PC-3 (cell line): ENCODE measurements around the gene ABCA12. TPM values are rescaled to one million over a fixed set of nuclear protein-coding genes. Genes with fewer than 3 reads are reported as not detected.

ENCODE experiments used
- ATAC-seq: fragments of 200-7000 bp; cut with Tn5 transposase; 2 replicates; pipeline ENCODE4 v1.9.1; 2020; ENCODE audit warnings: mild to moderate bottlenecking, moderate library complexity
- BruUV-seq: library from RNA; stranded (reverse); fragments of 400-500 nt; replicated peaks from 2 replicates; lab custom pipeline; 2021; lab: Mats Ljungman, UMichigan
- CTCF ChIA-PET: fragments of 300-600 bp; sonication (Branson Sonifier 250); formaldehyde crosslinking; loops from one replicate; lab custom pipeline; 2022; ENCODE audit warnings: antibody characterized with exemption; lab: Charles Lee
- POLR2A ChIA-PET: fragments of 300-600 bp; sonication (Branson Sonifier 250); formaldehyde crosslinking; loops from one replicate; lab custom pipeline; 2022; ENCODE audit warnings: antibody characterized with exemption; ENCODE audit not compliant: unreplicated experiment; lab: Charles Lee
- DNase-seq: peaks from one replicate; pipeline ENCODE4 v3.0.0-alpha.2; 2015
- H2AFZ ChIP-seq: fragments of 300-600 bp; sonication (generic); 2 replicates; pipeline ENCODE4 v1.6.0; 2016; ENCODE audit warnings: antibody characterized with exemption, low read length
- H3F3A ChIP-seq: fragments of 300-600 bp; sonication (generic); one replicate; pipeline ENCODE4 v1.6.0; 2017; ENCODE audit warnings: antibody characterized with exemption, low read length, control low read depth, mild to moderate bottlenecking; ENCODE audit not compliant: unreplicated experiment
- H3K27ac ChIP-seq: fragments of 300-600 bp; sonication (generic); 2 replicates; pipeline ENCODE4 v1.5.1; 2016; ENCODE audit warnings: mild to moderate bottlenecking, low read length
- H3K27me3 ChIP-seq: fragments of 300-600 bp; sonication (generic); 2 replicates; pipeline ENCODE4 v1.6.1; 2016; ENCODE audit warnings: low read length, mixed read lengths
- H3K36me3 ChIP-seq: fragments of 300-600 bp; sonication (generic); 2 replicates; pipeline ENCODE4 v1.6.1; 2016; ENCODE audit warnings: low read depth, mixed run types, low read length, mixed read lengths
- H3K4me1 ChIP-seq: fragments of 300-600 bp; sonication (generic); 2 replicates; pipeline ENCODE4 v1.5.1; 2016; ENCODE audit warnings: low read length; ENCODE audit not compliant: insufficient read depth
- H3K4me2 ChIP-seq: fragments of 300-600 bp; sonication (generic); 2 replicates; pipeline ENCODE4 v1.6.0; 2016; ENCODE audit warnings: low read length
- H3K4me3 ChIP-seq: fragments of 300-600 bp; sonication (generic); 2 replicates; pipeline ENCODE4 v1.5.1; 2016; ENCODE audit warnings: mild to moderate bottlenecking, low read length, mixed read lengths
- H3K79me2 ChIP-seq: fragments of 300-600 bp; sonication (generic); 2 replicates; pipeline ENCODE4 v1.6.1; 2017; ENCODE audit warnings: low read length, mixed read lengths
- H3K9ac ChIP-seq: fragments of 300-600 bp; sonication (generic); 2 replicates; pipeline ENCODE4 v1.6.0; 2016; ENCODE audit warnings: mild to moderate bottlenecking, low read length
- H3K9me2 ChIP-seq: fragments of 300-600 bp; sonication (generic); replicated peaks from 2 replicates; pipeline ENCODE4 v1.6.1; 2016; ENCODE audit warnings: mixed run types, low read length, mixed read lengths
- H3K9me3 ChIP-seq: fragments of 300-600 bp; sonication (generic); 2 replicates; pipeline ENCODE4 v1.6.1; 2016; ENCODE audit warnings: low read length, mixed read lengths
- H4K20me1 ChIP-seq: fragments of 300-600 bp; sonication (generic); 2 replicates; pipeline ENCODE4 v1.6.1; 2016; ENCODE audit warnings: low read length, mixed read lengths
- CTCF ChIP-seq: fragments of 300-600 bp; sonication (generic); conservative IDR thresholded peaks from 2 replicates; pipeline ENCODE4 v1.5.1; 2017; ENCODE audit warnings: antibody characterized with exemption, low read depth, mild to moderate bottlenecking, low read length
- EZH2 ChIP-seq: fragments of 300-600 bp; sonication (generic); IDR thresholded peaks from one replicate; pipeline ENCODE4 v1.6.1; 2017; ENCODE audit warnings: antibody characterized with exemption, mild to moderate bottlenecking, low read length; ENCODE audit not compliant: unreplicated experiment
- EZH2phosphoT487 ChIP-seq: fragments of 300-600 bp; sonication (generic); IDR thresholded peaks from 2 replicates; pipeline ENCODE4 v1.6.1; 2018; ENCODE audit warnings: mild to moderate bottlenecking, antibody characterized with exemption, low read length, borderline replicate concordance
- intact Hi-C: fragments of 100-400 bp; cut with micrococcal nuclease; formaldehyde crosslinking; loops from 2 replicates; pipeline ENCODE4 v1.9.0; 2023
- total RNA-seq: library from RNA; depleted of rRNA; stranded (reverse); fragments of >200 nt; gene quantifications from 2 replicates; pipeline ENCODE4 v1.2.3, GENCODE V29; 2014

Gene ABCA12
- total RNA-seq, 1 experiment from 2014 or later: not detected

DNA sequence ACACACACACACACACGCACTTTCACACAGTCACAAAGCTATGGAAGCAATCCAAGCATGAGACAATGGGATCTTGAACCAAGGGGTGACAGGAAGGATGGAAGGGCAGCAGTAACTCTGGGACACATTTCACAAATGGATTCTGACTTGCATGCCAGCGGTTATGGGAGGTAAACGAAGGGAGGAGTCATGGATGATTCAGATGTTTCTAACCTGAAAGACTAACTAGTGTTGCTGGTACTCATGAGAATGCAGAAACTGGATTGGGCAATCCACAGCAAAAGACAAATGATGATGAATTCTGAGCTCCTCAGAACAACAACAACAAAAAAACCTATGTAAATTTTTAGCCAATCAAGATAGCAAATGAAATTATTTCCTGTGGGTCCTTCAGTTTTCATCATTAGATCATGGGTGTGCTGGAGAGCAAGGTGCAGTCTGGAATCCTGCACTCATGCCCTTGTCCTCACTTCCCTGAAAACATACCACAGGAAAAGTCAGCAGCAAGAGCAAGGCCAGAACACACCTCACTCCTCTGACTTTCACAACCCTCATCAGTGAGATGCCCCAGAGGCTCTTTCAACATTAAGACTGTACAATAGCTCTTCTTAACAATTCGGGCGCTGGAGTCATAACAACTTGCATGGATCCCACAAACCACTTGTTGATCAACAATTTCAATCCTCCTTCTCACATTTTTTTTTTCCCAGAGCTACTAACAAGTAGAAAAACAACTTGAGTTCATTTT lies 32.6 kb downstream of the ABCA12 start:
- ATAC-seq (peak; percentile 42), DNase-seq (peak; percentile 79)
- no peaks in the 10 kb centered on the region for H3K79me2 ChIP-seq
- no peaks in the 10 kb centered on the region for H3K9me3 ChIP-seq
- H4K20me1 ChIP-seq: no peaks in the 10 kb centered on the region
- intact Hi-C loops: loop anchor here (10.0 kb wide), 1 partner anchor 159 kb away; no protein-coding TSS in a partner anchor
- ChIA-PET POLR2A (no interaction called here), CTCF (no interaction called here)
- no peak overlapping the region for H3K4me3 ChIP-seq
- BruUV-seq: no TSS peak
- H3K4me1 ChIP-seq: no peaks in the 10 kb centered on the region
- H3K4me2 ChIP-seq: no peak overlapping the region
- no peaks in the 10 kb centered on the region for H3F3A ChIP-seq
- no peaks in the 10 kb centered on the region for H3K27me3 ChIP-seq
- H3K9me2 ChIP-seq: no peaks in the 10 kb centered on the region
- H3K9ac ChIP-seq: no peak overlapping the region
- no peak overlapping the region for H2AFZ ChIP-seq
- TF ChIP-seq EZH2phosphoT487 (no peak), CTCF (no peak), EZH2 (no peak)
- no peaks in the 10 kb centered on the region for H3K36me3 ChIP-seq
- peak overlapping the region; percentile 19; the same call in 1 of the 2 replicates for H3K27ac ChIP-seq

GRCh38 chr2:215104226-215104625 lies 34.2 kb downstream of the ABCA12 start:
- DNase-seq: peak; percentile 69

More at GRCh38 chr2:215104226-215104625, 34.2 kb downstream of the ABCA12 start:
- no peaks in the 10 kb centered on the region for H3K79me2 ChIP-seq
- no peak overlapping the region for H3K4me2 ChIP-seq
- intact Hi-C loops: loop anchor here (10.0 kb wide), 1 partner anchor 161 kb away; no protein-coding TSS in a partner anchor
- TF ChIP-seq EZH2 (no peak), EZH2phosphoT487 (no peak), CTCF (no peak)
- H2AFZ ChIP-seq: no peak overlapping the region
- no peak overlapping the region for H3K4me3 ChIP-seq
- H3K27me3 ChIP-seq: no peaks in the 10 kb centered on the region
- no TSS peak for BruUV-seq
- H3K9ac ChIP-seq: no peak overlapping the region
- POLR2A ChIA-PET: no interaction called here
- H4K20me1 ChIP-seq: no peaks in the 10 kb centered on the region
- H3K9me3 ChIP-seq: no peaks in the 10 kb centered on the region
- H3K27ac ChIP-seq: no peak overlapping the region
- no peaks in the 10 kb centered on the region for H3K36me3 ChIP-seq
- ATAC-seq: peak; percentile 67
- H3F3A ChIP-seq: no peaks in the 10 kb centered on the region
- no peaks in the 10 kb centered on the region for H3K9me2 ChIP-seq
- H3K4me1 ChIP-seq: no peaks in the 10 kb centered on the region
- CTCF ChIA-PET: interaction anchor here (0.6 kb wide), 1 partner anchor 1852 kb away, joined by 4 read pairs; no protein-coding TSS in a partner anchor
